A549 (cell line): ENCODE measurements around the gene MGAT3. TPM values are rescaled to one million over a fixed set of nuclear protein-coding genes. Genes with fewer than 3 reads are reported as not detected.

Experiments used
- ATAC-seq, 2 experiments: fragments of 200-7000 bp in 1 of 2; fragments of >200 bp in 1 of 2; cut with Nextera tagmentation in 1 of 2; cut with Tn5 transposase in 1 of 2; 3 replicates each; pipeline versions ENCODE4 v1.8.0 to v1.9.1; 2018 to 2020; ENCODE audit warnings: mild to moderate bottlenecking in 1 of 2, moderate library complexity in 1 of 2
- CTCF ChIA-PET: fragments of 300-600 bp; sonication (Branson Sonifier 250); formaldehyde crosslinking; extraction: SDS; loops from one replicate; lab custom pipeline; 2021; ENCODE audit warnings: antibody characterized with exemption, inconsistent platforms; lab: Yijun Ruan, JAX
- POLR2A ChIA-PET: fragments of 350-600 bp; formaldehyde crosslinking; extraction: SDS; loops from one replicate; lab custom pipeline; 2021; ENCODE audit warnings: antibody characterized with exemption, inconsistent platforms; lab: Yijun Ruan, JAX
- DNase-seq, 2 experiments: peaks; one replicate each; pipeline versions ENCODE4 v3.0.0 to v3.0.0-alpha.2; 2011 to 2016; ENCODE audit warnings: low read depth in 1 of 2, low spot score in 1 of 2
- FAIRE-seq: peaks from 2 replicates; lab custom pipeline; 2011; peaks lifted over from hg19 to GRCh38; lab: Jason Lieb, UNC
- H3K27ac ChIP-seq, 2 experiments: fragments of >200 bp; sonication (Bioruptor Twin); formaldehyde crosslinking; 3 replicates each; pipeline ENCODE4 v1.5.1; 2016 to 2017
- H3K4me1 ChIP-seq: fragments of >200 bp; sonication (Bioruptor Twin); formaldehyde crosslinking; 3 replicates; pipeline ENCODE4 v1.6.1; 2016
- H3K4me2 ChIP-seq: fragments of >200 bp; sonication (Bioruptor Twin); formaldehyde crosslinking; 3 replicates; pipeline ENCODE4 v1.6.1; 2016
- H3K4me3 ChIP-seq: fragments of >200 bp; sonication (Bioruptor Twin); formaldehyde crosslinking; 3 replicates; pipeline ENCODE4 v1.5.1; 2016
- H3K9me3 ChIP-seq: fragments of >200 bp; sonication (Bioruptor Twin); formaldehyde crosslinking; 3 replicates; pipeline ENCODE4 v1.6.1; 2016
- CBX8 ChIP-seq: fragments of 200-600 bp; sonication (generic); IDR thresholded peaks from 2 replicates; pipeline ENCODE4 v1.6.1; 2016
- CEBPB ChIP-seq, 2 experiments: fragments of >200 bp in 1 of 2; sonication (Bioruptor Twin) in 1 of 2; formaldehyde crosslinking in 1 of 2; IDR thresholded peaks; 2 replicates each; pipeline ENCODE4 v1.6.1; 2012 to 2016
- CHD2 ChIP-seq: fragments of 150-350 bp; IDR thresholded peaks from 2 replicates; pipeline ENCODE4 v1.6.1; 2014; ENCODE audit warnings: low read length; ENCODE audit not compliant: partially characterized antibody
- CHD4 ChIP-seq: fragments of 200-600 bp; sonication (generic); IDR thresholded peaks from 2 replicates; pipeline ENCODE4 v1.6.1; 2016; ENCODE audit warnings: antibody characterized with exemption, mild to moderate bottlenecking, borderline replicate concordance
- FOXS1 ChIP-seq: fragments of 250-450 bp; sonication (Bioruptor Pico); IDR thresholded peaks from 2 replicates; pipeline ENCODE4 v1.5.0; 2020; ENCODE audit warnings: mild to moderate bottlenecking, moderate library complexity
- GATA3 ChIP-seq: IDR thresholded peaks from 2 replicates; pipeline ENCODE4 v1.6.1; 2012; ENCODE audit warnings: borderline replicate concordance
- JUN ChIP-seq, 2 experiments: fragments of >200 bp; sonication (Bioruptor Twin); formaldehyde crosslinking; IDR thresholded peaks; 2 replicates in 1 of 2; 3 replicates in 1 of 2; pipeline ENCODE4 v1.6.1; 2016 to 2017
- KDM1A ChIP-seq: fragments of 200-600 bp; sonication (generic); IDR thresholded peaks from 2 replicates; pipeline ENCODE4 v1.6.1; 2016; ENCODE audit warnings: low read depth, mild to moderate bottlenecking
- NFE2L2 ChIP-seq: fragments of 150-350 bp; conservative IDR thresholded peaks from 2 replicates; pipeline ENCODE4 v1.6.1; 2014; ENCODE audit warnings: low read length
- NR3C1 ChIP-seq: fragments of >200 bp; sonication (Bioruptor Twin); formaldehyde crosslinking; IDR thresholded peaks from 3 replicates; pipeline ENCODE4 v1.6.1; 2017
- PHF8 ChIP-seq: fragments of 200-600 bp; sonication (generic); IDR thresholded peaks from 2 replicates; pipeline ENCODE4 v1.6.1; 2016; ENCODE audit warnings: low read depth, mild to moderate bottlenecking, antibody characterized with exemption, moderate library complexity, borderline replicate concordance
- RNF2 ChIP-seq: fragments of 200-600 bp; sonication (generic); IDR thresholded peaks from 2 replicates; pipeline ENCODE4 v1.6.1; 2016; ENCODE audit warnings: low read depth, mild to moderate bottlenecking, antibody characterized with exemption, moderate library complexity, borderline replicate concordance
- SMC3 ChIP-seq: fragments of >200 bp; sonication (Bioruptor Twin); formaldehyde crosslinking; IDR thresholded peaks from 3 replicates; pipeline ENCODE4 v1.6.1; 2018; ENCODE audit warnings: inconsistent platforms
- SREBF2 ChIP-seq: fragments of 450-650 bp; IDR thresholded peaks from 2 replicates; pipeline ENCODE4 v1.6.1; 2014; ENCODE audit warnings: mild to moderate bottlenecking, moderate library complexity
- TP53 ChIP-seq: fragments of 250-450 bp; sonication (Bioruptor Pico); IDR thresholded peaks from 2 replicates; pipeline ENCODE4 v1.5.0; 2021; ENCODE audit warnings: mild to moderate bottlenecking, moderate library complexity
- WGBS: methylation state at CpG from one replicate; pipeline ENCODE4 v1.1.6; 2017; ENCODE audit errors: missing lambda C conversion rate; 5-methylcytosine and 5-hydroxymethylcytosine counted together
- polyA plus RNA-seq, 4 experiments: library from polyadenylated mRNA; depleted of rRNA in 3 of 4; stranded (reverse); fragments of >200 nt; fragmentation: RNase III in 1 of 4; extraction: RNeasy Plus Mini Kit Qiagen cat#74134 plus additional on column Dnase treatment in 1 of 4; gene quantifications; 2 replicates in 3 of 4; 3 replicates in 1 of 4; pipeline ENCODE4 v1.2.3, GENCODE V29; 2011 to 2017
- TF ChIP-seq, protein P1 (sequence below): fragments of 250-450 bp; sonication (Bioruptor Pico); IDR thresholded peaks from 2 replicates; pipeline ENCODE4 v1.5.0; 2021; ENCODE audit warnings: mild to moderate bottlenecking, moderate library complexity, borderline replicate concordance
- TF ChIP-seq, protein P2 (sequence below): IDR thresholded peaks from 2 replicates; pipeline ENCODE4 v1.6.1; 2012
- TF ChIP-seq, protein P3 (sequence below): fragments of >200 bp; sonication (Bioruptor Twin); formaldehyde crosslinking; IDR thresholded peaks from 2 replicates; pipeline ENCODE4 v1.6.1; 2016
- TF ChIP-seq, protein P4 (sequence below): fragments of 200-600 bp; sonication (generic); IDR thresholded peaks from 2 replicates; pipeline ENCODE4 v1.6.1; 2016; ENCODE audit warnings: antibody characterized with exemption, mild to moderate bottlenecking, moderate library complexity

MGAT3 gene
- polyA plus RNA-seq, 2 of the 4 experiments (the other 2 are of a cell fraction), result 0.62 to 0.84 TPM

DNA sequence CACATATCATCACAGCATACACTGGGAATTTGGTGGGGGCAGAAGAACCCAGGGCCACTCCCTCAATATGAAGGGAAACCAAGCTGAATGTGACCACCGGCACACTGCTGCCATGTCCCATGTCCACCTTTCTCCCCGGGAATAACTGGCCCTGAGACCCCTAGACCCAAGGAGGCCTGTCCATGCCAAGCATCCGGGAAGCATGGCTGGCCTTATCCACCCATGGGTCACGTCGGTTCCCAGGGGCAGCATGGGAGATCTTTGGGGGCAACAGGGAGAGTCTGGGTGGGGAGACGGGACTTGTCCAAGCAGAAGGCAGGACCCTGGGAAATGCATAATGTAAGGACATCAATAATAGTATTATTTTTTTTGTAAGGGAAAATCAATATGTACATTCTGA lies 34.9 kb downstream of the MGAT3 start:
- Histone ChIP-seq H3K4me1 (no peaks in the 10 kb centered on the region), H3K27ac (no peak overlapping the region), H3K9me3 (no peaks in the 10 kb centered on the region), H3K4me2 (no peak overlapping the region), H3K4me3 (no peak overlapping the region)
- TF ChIP-seq GATA3 (no peak), NR3C1 (no peak), CHD2 (no peak), CHD4 (no peak), SREBF2 (no peak)
- TF ChIP-seq, protein P1, sequence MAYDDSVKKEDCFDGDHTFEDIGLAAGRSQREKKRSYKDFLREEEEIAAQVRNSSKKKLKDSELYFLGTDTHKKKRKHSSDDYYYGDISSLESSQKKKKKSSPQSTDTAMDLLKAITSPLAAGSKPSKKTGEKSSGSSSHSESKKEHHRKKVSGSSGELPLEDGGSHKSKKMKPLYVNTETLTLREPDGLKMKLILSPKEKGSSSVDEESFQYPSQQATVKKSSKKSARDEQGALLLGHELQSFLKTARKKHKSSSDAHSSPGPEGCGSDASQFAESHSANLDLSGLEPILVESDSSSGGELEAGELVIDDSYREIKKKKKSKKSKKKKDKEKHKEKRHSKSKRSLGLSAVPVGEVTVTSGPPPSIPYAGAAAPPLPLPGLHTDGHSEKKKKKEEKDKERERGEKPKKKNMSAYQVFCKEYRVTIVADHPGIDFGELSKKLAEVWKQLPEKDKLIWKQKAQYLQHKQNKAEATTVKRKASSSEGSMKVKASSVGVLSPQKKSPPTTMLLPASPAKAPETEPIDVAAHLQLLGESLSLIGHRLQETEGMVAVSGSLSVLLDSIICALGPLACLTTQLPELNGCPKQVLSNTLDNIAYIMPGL (CRISPR knock-in tag), result no peak
- TF ChIP-seq, protein P2, sequence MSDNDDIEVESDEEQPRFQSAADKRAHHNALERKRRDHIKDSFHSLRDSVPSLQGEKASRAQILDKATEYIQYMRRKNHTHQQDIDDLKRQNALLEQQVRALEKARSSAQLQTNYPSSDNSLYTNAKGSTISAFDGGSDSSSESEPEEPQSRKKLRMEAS, result no peak
- FAIRE-seq, result no peak
- ChIA-PET POLR2A (no interaction called here), CTCF (interaction anchor here (0.9 to 6.7 kb wide), 5 partner anchors 9 to 43 kb away, joined by 3 to 80 read pairs (median 13); partner anchors contain the start of gene RPS19BP1)
- no peak for ATAC-seq
- DNase-seq, result no peak
- 55% methylated on average over 6 of the region's 6 CpGs for WGBS

DNA sequence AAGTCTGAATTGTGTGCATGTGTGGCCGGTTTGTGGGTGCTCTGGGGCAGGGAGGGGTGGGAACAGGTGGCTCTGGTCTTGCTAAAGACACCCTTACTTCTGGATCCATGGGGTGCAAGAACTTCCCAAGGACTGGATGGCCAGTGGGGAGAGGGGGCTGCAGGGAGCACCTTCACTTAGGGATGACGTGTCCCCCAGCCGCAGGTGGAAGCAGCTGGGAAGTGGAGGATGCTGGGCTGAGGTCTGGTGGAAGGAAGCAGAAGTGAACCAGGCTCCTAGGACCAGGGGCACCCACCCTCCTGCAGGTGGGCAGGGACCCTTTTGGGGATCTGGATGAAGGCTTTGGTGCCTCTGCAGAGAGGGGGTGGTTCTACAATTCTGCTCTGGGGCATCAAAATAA lies 35.4 kb downstream of the MGAT3 start:
- POLR2A ChIA-PET, result no interaction called here
- H3K4me2 ChIP-seq, result no peak overlapping the region
- no peaks in the 10 kb centered on the region for H3K4me1 ChIP-seq
- WGBS, result 62% methylated on average over 3 of the region's 3 CpGs
- H3K27ac ChIP-seq, result no peak overlapping the region
- no peak overlapping the region for H3K4me3 ChIP-seq
- CTCF ChIA-PET, result interaction anchor here (0.6 to 6.7 kb wide), 8 partner anchors 9 to 533 kb away, joined by 3 to 80 read pairs (median 12); partner anchors contain the start of genes MIEF1 and RPS19BP1
- DNase-seq (no peak), FAIRE-seq (no peak), ATAC-seq (no peak)
- no peaks in the 10 kb centered on the region for H3K9me3 ChIP-seq
- TF ChIP-seq GATA3 (no peak), SREBF2 (no peak), FOXS1 (CRISPR knock-in tag) (no peak), PHF8 (no peak), JUN (IDR thresholded peaks at IDR 0.05) (no peak), CHD2 (no peak)
- TF ChIP-seq, protein P2, result no peak
- TF ChIP-seq, protein P3, sequence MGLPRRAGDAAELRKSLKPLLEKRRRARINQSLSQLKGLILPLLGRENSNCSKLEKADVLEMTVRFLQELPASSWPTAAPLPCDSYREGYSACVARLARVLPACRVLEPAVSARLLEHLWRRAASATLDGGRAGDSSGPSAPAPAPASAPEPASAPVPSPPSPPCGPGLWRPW, result no peak

DNA sequence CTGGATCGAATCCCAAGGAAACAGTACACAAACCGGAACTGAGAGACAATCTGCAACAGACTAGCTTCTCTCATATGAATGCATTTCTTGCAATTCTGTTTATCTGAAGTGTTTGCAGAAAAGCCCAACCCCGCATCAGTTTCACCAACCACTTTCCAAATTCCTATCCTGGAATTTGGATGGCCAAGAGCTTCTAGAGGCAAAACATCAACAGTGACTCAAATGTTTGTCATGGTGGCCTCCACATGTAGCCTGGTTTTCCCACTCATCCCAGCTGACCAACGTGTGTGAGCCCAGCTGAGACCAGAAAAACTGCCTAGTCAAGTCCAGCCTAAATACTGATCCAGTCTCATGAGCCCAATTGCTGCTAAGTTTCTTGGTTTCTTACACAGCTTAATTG lies 36.9 kb downstream of the MGAT3 start:
- DNase-seq, result no peak
- H3K9me3 ChIP-seq, result no peaks in the 10 kb centered on the region
- CTCF ChIA-PET, result interaction anchor here (0.8 to 6.7 kb wide), 21 partner anchors 8 to 539 kb away, joined by 3 to 80 read pairs (median 6); partner anchors contain the start of genes ATF4, MIEF1 and RPS19BP1
- no peak for TF ChIP-seq RNF2
- TF ChIP-seq NFE2L2, result no peak
- no peak for TF ChIP-seq SMC3
- TF ChIP-seq, protein P4, sequence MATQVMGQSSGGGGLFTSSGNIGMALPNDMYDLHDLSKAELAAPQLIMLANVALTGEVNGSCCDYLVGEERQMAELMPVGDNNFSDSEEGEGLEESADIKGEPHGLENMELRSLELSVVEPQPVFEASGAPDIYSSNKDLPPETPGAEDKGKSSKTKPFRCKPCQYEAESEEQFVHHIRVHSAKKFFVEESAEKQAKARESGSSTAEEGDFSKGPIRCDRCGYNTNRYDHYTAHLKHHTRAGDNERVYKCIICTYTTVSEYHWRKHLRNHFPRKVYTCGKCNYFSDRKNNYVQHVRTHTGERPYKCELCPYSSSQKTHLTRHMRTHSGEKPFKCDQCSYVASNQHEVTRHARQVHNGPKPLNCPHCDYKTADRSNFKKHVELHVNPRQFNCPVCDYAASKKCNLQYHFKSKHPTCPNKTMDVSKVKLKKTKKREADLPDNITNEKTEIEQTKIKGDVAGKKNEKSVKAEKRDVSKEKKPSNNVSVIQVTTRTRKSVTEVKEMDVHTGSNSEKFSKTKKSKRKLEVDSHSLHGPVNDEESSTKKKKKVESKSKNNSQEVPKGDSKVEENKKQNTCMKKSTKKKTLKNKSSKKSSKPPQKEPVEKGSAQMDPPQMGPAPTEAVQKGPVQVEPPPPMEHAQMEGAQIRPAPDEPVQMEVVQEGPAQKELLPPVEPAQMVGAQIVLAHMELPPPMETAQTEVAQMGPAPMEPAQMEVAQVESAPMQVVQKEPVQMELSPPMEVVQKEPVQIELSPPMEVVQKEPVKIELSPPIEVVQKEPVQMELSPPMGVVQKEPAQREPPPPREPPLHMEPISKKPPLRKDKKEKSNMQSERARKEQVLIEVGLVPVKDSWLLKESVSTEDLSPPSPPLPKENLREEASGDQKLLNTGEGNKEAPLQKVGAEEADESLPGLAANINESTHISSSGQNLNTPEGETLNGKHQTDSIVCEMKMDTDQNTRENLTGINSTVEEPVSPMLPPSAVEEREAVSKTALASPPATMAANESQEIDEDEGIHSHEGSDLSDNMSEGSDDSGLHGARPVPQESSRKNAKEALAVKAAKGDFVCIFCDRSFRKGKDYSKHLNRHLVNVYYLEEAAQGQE, result no peak
- TF ChIP-seq KDM1A, result no peak
- no peak for TF ChIP-seq CHD4
- TF ChIP-seq TP53, result no peak
- TF ChIP-seq CBX8, result no peak
- no peak for TF ChIP-seq CEBPB (IDR thresholded peaks at IDR 0.05)
- no peak for TF ChIP-seq FOXS1 (CRISPR knock-in tag)
- no peak for ATAC-seq
- H3K4me3 ChIP-seq, result no peak overlapping the region
- H3K4me1 ChIP-seq, result no peaks in the 10 kb centered on the region
- whole genome bisulfite sequencing, result 41% methylated on average over 4 of the region's 4 CpGs
- no peak overlapping the region for H3K4me2 ChIP-seq
- no peak for FAIRE-seq
- POLR2A ChIA-PET, result interaction anchor here (1.4 kb wide), 1 partner anchor 26 kb away, joined by 7 read pairs; the partner anchor contains the start of gene ATF4
- no peak overlapping the region for H3K27ac ChIP-seq
